ENCODE data around the gene UGT1A10.

The UGT1A10 gene

GRCh38 chr2:233692648-233693047 is 56.4 kb downstream of the UGT1A10 start, which contains the start of gene UGT1A6:
Gene UGT1A6, plus strand, starts transcription at chr2:233692890. Its CDS starts 115 bp downstream, at chr2:233693005.
- H3K4me3 ChIP-seq (replicated peaks; ENCODE audit: insufficient read depth, low read length): no peak within 1 kb of the TSS
- no peak for TF ChIP-seq POLR2AphosphoS5 (IDR thresholded peaks at IDR 0.05; ENCODE audit: low read depth)
- no peaks in the 10 kb centered on the region for H3K27me3 ChIP-seq (ENCODE audit: insufficient read depth, poor library complexity, severe bottlenecking)
- H3K27ac ChIP-seq (replicated peaks): no peak within 1 kb of the TSS
- DNase-seq (ENCODE audit: low read depth in 1 of 2, low spot score in 1 of 2): no peak

GRCh38 chr2:233693963-233694362 is 57.7 kb downstream of the UGT1A10 start:
- H3K27me3 ChIP-seq (ENCODE audit: insufficient read depth, poor library complexity, severe bottlenecking): no peaks in the 10 kb centered on the region
- no peak overlapping the region for H3K27ac ChIP-seq (replicated peaks)
- TF ChIP-seq REST (IDR thresholded peaks at IDR 0.05; ENCODE audit: insufficient replicate concordance, low read depth) (no peak), GABPA (IDR thresholded peaks at IDR 0.05; ENCODE audit: low read depth) (no peak)
- DNase-seq (ENCODE audit: low read depth in 1 of 2, low spot score in 1 of 2): no peak
- no peak overlapping the region for H3K4me3 ChIP-seq (replicated peaks; ENCODE audit: insufficient read depth, low read length)

GRCh38 chr2:233698740-233699139 is 62.5 kb downstream of the UGT1A10 start:
- DNase-seq (ENCODE audit: low read depth in 1 of 2, low spot score in 1 of 2): no peak
- TF ChIP-seq POLR2AphosphoS5 (IDR thresholded peaks at IDR 0.05; ENCODE audit: low read depth) (no peak), GABPA (IDR thresholded peaks at IDR 0.05; ENCODE audit: low read depth) (no peak), SPI1 (IDR thresholded peaks at IDR 0.05; ENCODE audit: borderline replicate concordance, low read depth) (no peak), REST (IDR thresholded peaks at IDR 0.05; ENCODE audit: insufficient replicate concordance, low read depth) (no peak), CTCF (IDR thresholded peaks at IDR 0.05; ENCODE audit: insufficient read depth, low read length) (no peak)
- H3K27me3 ChIP-seq (ENCODE audit: insufficient read depth, poor library complexity, severe bottlenecking): no peaks in the 10 kb centered on the region
- H3K4me3 ChIP-seq (replicated peaks; ENCODE audit: insufficient read depth, low read length): no peak overlapping the region
- no peak overlapping the region for H3K27ac ChIP-seq (replicated peaks)

- DNase-seq (ENCODE audit: low read depth in 1 of 2, low spot score in 1 of 2): no peak
Measured at GRCh38 chr2:233699424-233700027, 63.3 kb downstream of the UGT1A10 start.

More at GRCh38 chr2:233699424-233700027, 63.3 kb downstream of the UGT1A10 start:
- no peak overlapping the region for H3K27ac ChIP-seq (replicated peaks)
- TF ChIP-seq POLR2AphosphoS5 (IDR thresholded peaks at IDR 0.05; ENCODE audit: low read depth) (no peak), REST (IDR thresholded peaks at IDR 0.05; ENCODE audit: insufficient replicate concordance, low read depth) (no peak), SPI1 (IDR thresholded peaks at IDR 0.05; ENCODE audit: borderline replicate concordance, low read depth) (no peak), CTCF (IDR thresholded peaks at IDR 0.05; ENCODE audit: insufficient read depth, low read length) (no peak), GABPA (IDR thresholded peaks at IDR 0.05; ENCODE audit: low read depth) (no peak)
- H3K27me3 ChIP-seq (ENCODE audit: insufficient read depth, poor library complexity, severe bottlenecking): no peaks in the 10 kb centered on the region
- H3K4me3 ChIP-seq (replicated peaks; ENCODE audit: insufficient read depth, low read length): no peak overlapping the region

Measured in HL-60 (cell line).